ENCODE data around the gene CDH23.

CDH23 gene

GRCh38 chr10:71463111-71463510 is 66.4 kb downstream of the CDH23 start:
- Histone ChIP-seq H3K4me3 (IDR thresholded peaks at IDR 0.05; ENCODE audit: insufficient read depth, low read depth, low read length) (no peak overlapping the region), H3K4me2 (no peak overlapping the region), H3K27me3 (ENCODE audit: insufficient read depth, low read depth) (peaks cover 50% of the 10 kb centered on the region), H3K79me2 (ENCODE audit: insufficient read depth, low read depth) (no peaks in the 10 kb centered on the region), H2AFZ (ENCODE audit: low read depth) (no peak overlapping the region), H3K27ac (no peak overlapping the region), H4K20me1 (ENCODE audit: insufficient read depth) (no peaks in the 10 kb centered on the region), H3K9ac (no peak overlapping the region), H3K36me3 (ENCODE audit: insufficient read depth) (no peaks in the 10 kb centered on the region), H3K4me1 (ENCODE audit: low read depth, poor library complexity, severe bottlenecking) (no peaks in the 10 kb centered on the region)
- no peak for TF ChIP-seq CTCF (conservative IDR thresholded peaks at IDR 0.05; ENCODE audit: low read depth, low read length)

GRCh38 chr10:71465551-71466252 is 69.0 kb downstream of the CDH23 start:
- Histone ChIP-seq H3K4me3 (IDR thresholded peaks at IDR 0.05; ENCODE audit: insufficient read depth, low read depth, low read length) (no peak overlapping the region), H3K4me2 (no peak overlapping the region), H3K27me3 (ENCODE audit: insufficient read depth, low read depth) (peaks cover 33% of the 10 kb centered on the region), H4K20me1 (ENCODE audit: insufficient read depth) (no peaks in the 10 kb centered on the region), H3K4me1 (ENCODE audit: low read depth, poor library complexity, severe bottlenecking) (no peaks in the 10 kb centered on the region), H3K36me3 (ENCODE audit: insufficient read depth) (no peaks in the 10 kb centered on the region), H3K27ac (no peak overlapping the region), H2AFZ (ENCODE audit: low read depth) (no peak overlapping the region), H3K9ac (no peak overlapping the region), H3K79me2 (ENCODE audit: insufficient read depth, low read depth) (no peaks in the 10 kb centered on the region)
- no peak for TF ChIP-seq CTCF (conservative IDR thresholded peaks at IDR 0.05; ENCODE audit: low read depth, low read length)

GRCh38 chr10:71466330-71466729 is 69.6 kb downstream of the CDH23 start:
- H3K4me1 ChIP-seq (ENCODE audit: low read depth, poor library complexity, severe bottlenecking), result no peaks in the 10 kb centered on the region
- no peak overlapping the region for H3K4me2 ChIP-seq
- H3K36me3 ChIP-seq (ENCODE audit: insufficient read depth), result no peaks in the 10 kb centered on the region
- no peaks in the 10 kb centered on the region for H4K20me1 ChIP-seq (ENCODE audit: insufficient read depth)
- no peak overlapping the region for H3K27ac ChIP-seq
- no peak overlapping the region for H3K4me3 ChIP-seq (IDR thresholded peaks at IDR 0.05; ENCODE audit: insufficient read depth, low read depth, low read length)
- H3K27me3 ChIP-seq (ENCODE audit: insufficient read depth, low read depth), result peaks cover 26% of the 10 kb centered on the region
- no peak for TF ChIP-seq CTCF (conservative IDR thresholded peaks at IDR 0.05; ENCODE audit: low read depth, low read length)
- no peak overlapping the region for H2AFZ ChIP-seq (ENCODE audit: low read depth)
- no peaks in the 10 kb centered on the region for H3K79me2 ChIP-seq (ENCODE audit: insufficient read depth, low read depth)
- no peak overlapping the region for H3K9ac ChIP-seq

GRCh38 chr10:71467161-71467560 is 70.4 kb downstream of the CDH23 start:
- Histone ChIP-seq H3K27ac (no peak overlapping the region), H4K20me1 (ENCODE audit: insufficient read depth) (no peaks in the 10 kb centered on the region), H3K27me3 (ENCODE audit: insufficient read depth, low read depth) (peaks cover 18% of the 10 kb centered on the region), H3K79me2 (ENCODE audit: insufficient read depth, low read depth) (no peaks in the 10 kb centered on the region), H2AFZ (ENCODE audit: low read depth) (no peak overlapping the region), H3K4me3 (IDR thresholded peaks at IDR 0.05; ENCODE audit: insufficient read depth, low read depth, low read length) (no peak overlapping the region), H3K4me2 (no peak overlapping the region), H3K9ac (no peak overlapping the region), H3K36me3 (ENCODE audit: insufficient read depth) (no peaks in the 10 kb centered on the region), H3K4me1 (ENCODE audit: low read depth, poor library complexity, severe bottlenecking) (no peaks in the 10 kb centered on the region)
- no peak for TF ChIP-seq CTCF (conservative IDR thresholded peaks at IDR 0.05; ENCODE audit: low read depth, low read length)
